B cell (primary cell): Measurements from ENCODE around the gene FANCD2. TPM values are rescaled to one million over a fixed set of nuclear protein-coding genes. Genes with fewer than 3 reads are reported as not detected.
A peak's percentile ranks its signal among the peaks of the same experiment; 100 is the strongest.

Experiments
- ATAC-seq: fragments of 200-7000 bp; cut with Tn5 transposase; one replicate; pipeline ENCODE4 v1.10.0; 2021; ENCODE audit warnings: low read depth, mild to moderate bottlenecking, moderate number of reproducible peaks, moderate library complexity
- CTCF ChIA-PET: fragments of 350-600 bp; sonication (Branson Sonifier 250); formaldehyde crosslinking; loops from one replicate; lab custom pipeline; 2021; ENCODE audit warnings: antibody characterized with exemption, inconsistent platforms; lab: Charles Lee
- POLR2A ChIA-PET: fragments of 350-600 bp; sonication (Branson Sonifier 250); formaldehyde crosslinking; loops from one replicate; lab custom pipeline; 2021; ENCODE audit warnings: antibody characterized with exemption; lab: Charles Lee
- DNase-seq: peaks from one replicate; pipeline ENCODE4 v3.0.0; 2013
- H2AFZ ChIP-seq: 2 replicates; pipeline ENCODE4 v1.6.1; 2012; ENCODE audit warnings: mild to moderate bottlenecking, low read depth, low read length; ENCODE audit not compliant: insufficient read depth, poor library complexity, severe bottlenecking
- H3K27ac ChIP-seq, 2 donors: 1 replicate in 1 of 2; 2 replicates in 1 of 2; pipeline ENCODE4 v1.5.1; 2012 to 2013; ENCODE audit warnings: low read length in 2 of 2, mild to moderate bottlenecking in 2 of 2, moderate library complexity in 1 of 2
- H3K27me3 ChIP-seq, 4 experiments: fragments of 200-600 bp in 1 of 4; sonication (generic) in 1 of 4; replicated peaks in 1 of 4; 1 replicate in 2 of 4; 2 replicates in 2 of 4; pipeline versions ENCODE4 v1.6.1 to v1.7.0; 2013 to 2016; ENCODE audit warnings: low read length in 3 of 4, mild to moderate bottlenecking in 2 of 4, mixed read lengths in 1 of 4, moderate library complexity in 1 of 4; ENCODE audit not compliant: insufficient read depth in 4 of 4, control insufficient read depth in 3 of 4; ENCODE audit errors: control extremely low read depth in 1 of 4
- H3K36me3 ChIP-seq, 2 experiments: replicated peaks in 1 of 2; 1 replicate in 1 of 2; 2 replicates in 1 of 2; pipeline versions ENCODE4 v1.6.1 to v1.7.1; 2013; ENCODE audit warnings: low read length in 1 of 2; ENCODE audit not compliant: insufficient read depth in 2 of 2, control insufficient read depth in 1 of 2; ENCODE audit errors: control extremely low read depth in 1 of 2, extremely low read depth in 1 of 2
- H3K4me1 ChIP-seq, 2 donors: fragments of 200-600 bp in 1 of 2; sonication (generic) in 1 of 2; 1 replicate in 1 of 2; 2 replicates in 1 of 2; pipeline versions ENCODE4 v1.5.1 to v1.6.1; 2013 to 2017; ENCODE audit warnings: low read length in 2 of 2; ENCODE audit not compliant: control insufficient read depth in 2 of 2, insufficient read depth in 2 of 2
- H3K4me2 ChIP-seq: replicated peaks from 2 replicates; pipeline ENCODE3; 2012; ENCODE audit warnings: mild to moderate bottlenecking, low read depth, low read length; ENCODE audit not compliant: poor library complexity, severe bottlenecking
- H3K4me3 ChIP-seq, 5 experiments: fragments of 200-600 bp in 1 of 5; sonication (generic) in 1 of 5; 1 replicate in 3 of 5; 2 replicates in 2 of 5; pipeline versions ENCODE4 v1.5.1 to v1.7.0; 2011 to 2016; ENCODE audit warnings: low read length in 4 of 5, mild to moderate bottlenecking in 4 of 5, low read depth in 2 of 5, control low read depth in 1 of 5, moderate library complexity in 1 of 5; ENCODE audit not compliant: insufficient read depth in 1 of 5; ENCODE audit errors: control extremely low read depth in 1 of 5, extremely low read depth in 1 of 5
- H3K79me2 ChIP-seq: fragments of 200-600 bp; sonication (generic); one replicate; pipeline ENCODE4 v1.6.0; 2016; ENCODE audit warnings: low read length; ENCODE audit not compliant: control insufficient read depth, insufficient read depth
- H3K9ac ChIP-seq: fragments of 200-600 bp; sonication (generic); 2 replicates; pipeline ENCODE4 v1.6.1; 2017; ENCODE audit warnings: mild to moderate bottlenecking, low read length, moderate library complexity
- H3K9me3 ChIP-seq, 3 donors: one replicate each; pipeline versions ENCODE4 v1.6.1 to v1.7.1; 2013; ENCODE audit warnings: low read length in 2 of 3; ENCODE audit not compliant: control insufficient read depth in 2 of 3, insufficient read depth in 1 of 3; ENCODE audit errors: control extremely low read depth in 1 of 3
- H4K20me1 ChIP-seq: 2 replicates; pipeline ENCODE4 v1.6.0; 2012; ENCODE audit warnings: mild to moderate bottlenecking, low read length; ENCODE audit not compliant: insufficient read depth, control insufficient read depth, poor library complexity, severe bottlenecking
- H3K27ac Mint-ChIP-seq: one replicate; pipeline ENCODE4 v1.8.0; 2021; ENCODE audit warnings: mixed read lengths
- H3K27me3 Mint-ChIP-seq: one replicate; pipeline ENCODE4 v1.8.0; 2021; ENCODE audit warnings: mixed read lengths
- H3K4me1 Mint-ChIP-seq: one replicate; pipeline ENCODE4 v1.8.0; 2021; ENCODE audit warnings: mixed read lengths
- H3K4me3 Mint-ChIP-seq: one replicate; pipeline ENCODE4 v1.8.0; 2021; ENCODE audit warnings: mixed read lengths
- H3K9me3 Mint-ChIP-seq: one replicate; pipeline ENCODE4 v1.8.0; 2022; ENCODE audit warnings: mixed read lengths; ENCODE audit not compliant: insufficient read depth
- EZH2 ChIP-seq: IDR thresholded peaks from 2 replicates; pipeline ENCODE4 v1.6.1; 2012; ENCODE audit warnings: borderline replicate concordance, low read depth, mild to moderate bottlenecking, moderate library complexity, low read length; ENCODE audit not compliant: insufficient read depth, poor library complexity, severe bottlenecking
- WGBS: methylation state at CpG from one replicate; pipeline ENCODE4 v1.1.5; 2013; ENCODE audit warnings: missing lambda C conversion rate; ENCODE audit not compliant: insufficient coverage; 5-methylcytosine and 5-hydroxymethylcytosine counted together
- intact Hi-C: fragments of 100-400 bp; cut with micrococcal nuclease; formaldehyde crosslinking; loops from one replicate; pipeline ENCODE4 v1.10.0; 2022
- polyA plus RNA-seq: library from polyadenylated mRNA; depleted of rRNA; stranded (reverse); fragments of >200 nt; gene quantifications from 2 replicates; pipeline ENCODE4 v1.2.3, GENCODE V29; 2012
- total RNA-seq, 2 donors: library from RNA; stranded (reverse); fragments of 120-200 nt in 1 of 2; gene quantifications; 1 replicate in 1 of 2; 2 replicates in 1 of 2; pipeline versions ENCODE4 v1.2.3 to v1.2.4, GENCODE V29; 2013 to 2022
- TF ChIP-seq, protein P1 (sequence below): fragments of 200-600 bp; IDR thresholded peaks from one replicate; pipeline ENCODE4 v1.8.0; 2022; ENCODE audit warnings: antibody characterized with exemption, mild to moderate bottlenecking

The FANCD2 gene
- total and polyA plus RNA-seq, 2 donors (not counting 1 experiment from before 2014, with no cell fraction given), result 31.7 to 65.8 TPM

DNA sequence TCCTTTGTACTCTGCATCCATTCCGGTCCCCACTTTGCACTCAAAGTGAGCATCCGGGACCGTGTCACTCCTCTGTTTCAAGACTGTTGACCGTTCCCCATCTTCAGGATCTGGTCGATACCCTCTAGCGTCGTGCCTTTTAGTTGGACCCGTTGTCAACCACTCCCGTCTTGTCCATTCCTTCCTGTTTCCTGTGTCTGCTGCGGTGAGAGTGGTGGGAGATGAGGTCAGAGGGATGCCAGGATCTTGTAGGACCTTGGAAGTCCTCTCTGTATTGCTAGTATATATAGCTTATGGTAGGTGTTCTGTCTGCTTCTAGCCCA, 89.9 kb downstream of the FANCD2 start:
- Histone ChIP-seq H3K27ac (peak overlapping the region; percentile 48 to 85), H3K9ac (peak overlapping the region; percentile 88), H3K79me2 (peaks cover 56% of the 10 kb centered on the region), H4K20me1 (peaks cover 41% of the 10 kb centered on the region), H3K27me3 (no peaks in the 10 kb centered on the region), H2AFZ (peak overlapping the region; percentile 88), H3K9me3 (no peaks in the 10 kb centered on the region), H3K4me1 (peaks cover 16 to 27% of the 10 kb centered on the region in 2 donors), H3K4me2 (peak overlapping the region; percentile 92), H3K4me3 (peak overlapping the region; percentile 61 to 96 (median 84)), H3K36me3 (peaks cover 0 to 5% of the 10 kb centered on the region in 2 experiments)
- H3K9me3 Mint-ChIP-seq, result no peaks in the 10 kb centered on the region
- POLR2A ChIA-PET, result interaction anchor here (0.6 to 2.3 kb wide), 3 partner anchors 25 to 98 kb away, joined by 3 to 6 read pairs (median 5); partner anchors contain the start of gene VHL
- no peak for TF ChIP-seq EZH2
- TF ChIP-seq, protein P1, sequence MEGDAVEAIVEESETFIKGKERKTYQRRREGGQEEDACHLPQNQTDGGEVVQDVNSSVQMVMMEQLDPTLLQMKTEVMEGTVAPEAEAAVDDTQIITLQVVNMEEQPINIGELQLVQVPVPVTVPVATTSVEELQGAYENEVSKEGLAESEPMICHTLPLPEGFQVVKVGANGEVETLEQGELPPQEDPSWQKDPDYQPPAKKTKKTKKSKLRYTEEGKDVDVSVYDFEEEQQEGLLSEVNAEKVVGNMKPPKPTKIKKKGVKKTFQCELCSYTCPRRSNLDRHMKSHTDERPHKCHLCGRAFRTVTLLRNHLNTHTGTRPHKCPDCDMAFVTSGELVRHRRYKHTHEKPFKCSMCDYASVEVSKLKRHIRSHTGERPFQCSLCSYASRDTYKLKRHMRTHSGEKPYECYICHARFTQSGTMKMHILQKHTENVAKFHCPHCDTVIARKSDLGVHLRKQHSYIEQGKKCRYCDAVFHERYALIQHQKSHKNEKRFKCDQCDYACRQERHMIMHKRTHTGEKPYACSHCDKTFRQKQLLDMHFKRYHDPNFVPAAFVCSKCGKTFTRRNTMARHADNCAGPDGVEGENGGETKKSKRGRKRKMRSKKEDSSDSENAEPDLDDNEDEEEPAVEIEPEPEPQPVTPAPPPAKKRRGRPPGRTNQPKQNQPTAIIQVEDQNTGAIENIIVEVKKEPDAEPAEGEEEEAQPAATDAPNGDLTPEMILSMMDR, result no peak
- CTCF ChIA-PET, result interaction anchor here (0.7 to 1.4 kb wide), 2 partner anchors 110 to 183 kb away, joined by 3 to 4 read pairs; no protein-coding TSS in a partner anchor
- peak overlapping the region; percentile 94 for H3K4me3 Mint-ChIP-seq
- H3K4me1 Mint-ChIP-seq, result peaks cover 38% of the 10 kb centered on the region
- H3K27me3 Mint-ChIP-seq, result no peaks in the 10 kb centered on the region
- intact Hi-C loops, result loop anchor here (10.0 kb wide), 1 partner anchor 381 kb away; the partner anchor contains the start of gene BRPF1
- H3K27ac Mint-ChIP-seq, result peak overlapping the region; percentile 97
- no peak for DNase-seq
- WGBS, result 0% methylated on average over 8 of the region's 10 CpGs
- ATAC-seq, result no peak

- TF ChIP-seq EZH2, result no peak
- TF ChIP-seq, protein P1, result no peak
- H2AFZ ChIP-seq, result no peak overlapping the region
- H3K27ac ChIP-seq, result no peak overlapping the region
- H3K4me2 ChIP-seq, result peak overlapping the region; percentile 92
- ChIA-PET POLR2A (interaction anchor here (0.7 kb wide), 1 partner anchor 78 kb away, joined by 6 read pairs; no protein-coding TSS in a partner anchor), CTCF (interaction anchor here (1.4 kb wide), 1 partner anchor 109 kb away, joined by 4 read pairs; no protein-coding TSS in a partner anchor)
- no peak for ATAC-seq
- H3K4me1 Mint-ChIP-seq, result peaks cover 40% of the 10 kb centered on the region
- no peaks in the 10 kb centered on the region for H3K27me3 Mint-ChIP-seq
- intact Hi-C loops, result loop anchor here (10.0 kb wide), 1 partner anchor 382 kb away; the partner anchor contains the start of gene BRPF1
- H3K9me3 Mint-ChIP-seq, result no peaks in the 10 kb centered on the region
- H3K36me3 ChIP-seq, result peaks cover 0 to 8% of the 10 kb centered on the region in 2 experiments
- H3K4me3 ChIP-seq, result peak overlapping the region in 1 of 5 experiments; percentile 80
- DNase-seq, result no peak
- peaks cover 63% of the 10 kb centered on the region for H3K79me2 ChIP-seq
- peaks cover 16 to 27% of the 10 kb centered on the region in 2 donors for H3K4me1 ChIP-seq
- no peaks in the 10 kb centered on the region for H3K9me3 ChIP-seq
- H3K4me3 Mint-ChIP-seq, result peak overlapping the region; percentile 94
- H3K27ac Mint-ChIP-seq, result peak overlapping the region; percentile 97
- peaks cover 47% of the 10 kb centered on the region for H4K20me1 ChIP-seq
- no peaks in the 10 kb centered on the region for H3K27me3 ChIP-seq
- peak overlapping the region; percentile 88 for H3K9ac ChIP-seq
- WGBS, result 97% methylated on average over 4 of the region's 4 CpGs
These were observed 90.7 kb downstream of the FANCD2 start for GRCh38 chr3:10116928-10117327.
